K562 (cell line): ENCODE data around the gene TUBGCP5. TPM values are rescaled to one million over a fixed set of nuclear protein-coding genes. Genes with fewer than 3 reads are reported as not detected.

Experiments used
- ATAC-seq: fragments of 200-7000 bp; cut with Tn5 transposase; 3 replicates; pipeline ENCODE4 v1.9.1; 2020; ENCODE audit warnings: moderate library complexity
- BruUV-seq: library from RNA; stranded (reverse); fragments of 400-500 nt; replicated peaks from 2 replicates; lab custom pipeline; 2021; lab: Mats Ljungman, UMichigan
- CTCF ChIA-PET: fragments of 300-600 bp; formaldehyde crosslinking; extraction: SDS; loops from one replicate; lab custom pipeline; 2021; ENCODE audit warnings: low intra/inter-chr PET ratio; lab: Yijun Ruan, JAX
- POLR2A ChIA-PET: fragments of 300-600, 350-650 bp; sonication (Branson Sonifier 250); formaldehyde crosslinking; extraction: SDS; loops from one replicate; lab custom pipeline; 2021; ENCODE audit warnings: antibody characterized with exemption, inconsistent platforms; lab: Yijun Ruan, JAX
- DNase-seq, 4 experiments: peaks; one replicate each; pipeline versions ENCODE4 v3.0.0 to v3.0.0-alpha.2; 2011 to 2018; ENCODE audit warnings: low spot score in 3 of 4, mixed read lengths in 3 of 4; ENCODE audit errors: extremely low read depth in 1 of 4
- FAIRE-seq: peaks from 2 replicates; lab custom pipeline; 2011; peaks lifted over from hg19 to GRCh38; lab: Jason Lieb, UNC
- H2AFZ ChIP-seq: 2 replicates; pipeline ENCODE4 v1.6.0; 2011; ENCODE audit warnings: low read depth, low read length, control low read depth, inconsistent platforms
- H3K27ac ChIP-seq: fragments of 200-600 bp; 3 replicates; pipeline ENCODE4 v1.8.0; 2011; ENCODE audit warnings: low read depth, mild to moderate bottlenecking, control low read depth, inconsistent platforms, low read length, moderate library complexity, mixed read lengths; ENCODE audit errors: extremely low read depth
- H3K27me3 ChIP-seq, 2 experiments: fragments of 300-600 bp in 1 of 2; 2 replicates in 1 of 2; 3 replicates in 1 of 2; pipeline versions ENCODE4 v1.6.0 to v1.8.0; 2011; ENCODE audit warnings: inconsistent platforms in 2 of 2, low read length in 2 of 2, mild to moderate bottlenecking in 1 of 2, mixed read lengths in 1 of 2, moderate library complexity in 1 of 2; ENCODE audit not compliant: control insufficient read depth in 2 of 2, insufficient read depth in 2 of 2
- H3K36me3 ChIP-seq: fragments of 300-600 bp; 3 replicates; pipeline ENCODE4 v1.8.0; 2011; ENCODE audit warnings: mild to moderate bottlenecking, low read length, inconsistent platforms; ENCODE audit not compliant: control insufficient read depth, insufficient read depth
- H3K4me1 ChIP-seq, 2 experiments: fragments of 200-600 bp in 1 of 2; replicated peaks in 1 of 2; 2 replicates in 1 of 2; 3 replicates in 1 of 2; pipeline versions ENCODE4 v1.5.1 to v1.8.0; 2011; ENCODE audit warnings: inconsistent platforms in 2 of 2, low read length in 2 of 2, mild to moderate bottlenecking in 1 of 2, mixed read lengths in 1 of 2, moderate library complexity in 1 of 2; ENCODE audit not compliant: control insufficient read depth in 2 of 2, insufficient read depth in 2 of 2
- H3K4me2 ChIP-seq: 2 replicates; pipeline ENCODE4 v1.6.1; 2011; ENCODE audit warnings: low read length, control low read depth, inconsistent platforms, mixed read lengths; ENCODE audit not compliant: insufficient read depth
- H3K4me3 ChIP-seq: fragments of 200-600 bp; sonication (generic), shearing (Covaris generic); 2 replicates; pipeline ENCODE4 v1.5.1; 2016; ENCODE audit warnings: control low read depth, inconsistent platforms
- H3K79me2 ChIP-seq: fragments of 200-600 bp; 3 replicates; pipeline ENCODE4 v1.8.0; 2011; ENCODE audit warnings: low read length, inconsistent platforms; ENCODE audit not compliant: control insufficient read depth, insufficient read depth
- H3K9ac ChIP-seq, 2 experiments: 2 replicates each; pipeline versions ENCODE4 v1.6.0 to v1.6.1; 2011; ENCODE audit warnings: low read depth in 2 of 2, low read length in 2 of 2, control low read depth in 1 of 2, inconsistent platforms in 1 of 2, mild to moderate bottlenecking in 1 of 2, mixed read lengths in 1 of 2; ENCODE audit not compliant: insufficient read depth in 1 of 2
- H3K9me1 ChIP-seq: one replicate; pipeline ENCODE4 v1.6.0; 2011; ENCODE audit warnings: inconsistent platforms, mild to moderate bottlenecking, low read length, moderate library complexity; ENCODE audit not compliant: control insufficient read depth, insufficient read depth
- H3K9me3 ChIP-seq: replicated peaks from 2 replicates; pipeline ENCODE4 v1.5.1; 2011; ENCODE audit warnings: low read depth, low read length, inconsistent platforms; ENCODE audit not compliant: control insufficient read depth, insufficient read depth
- H4K20me1 ChIP-seq: replicated peaks from 2 replicates; pipeline ENCODE4 v1.6.1; 2011; ENCODE audit warnings: low read length, inconsistent platforms, mixed read lengths; ENCODE audit not compliant: control insufficient read depth, insufficient read depth
- ADNP ChIP-seq: fragments of 200-800 bp; sonication (Bioruptor generic); IDR thresholded peaks from 2 replicates; pipeline ENCODE4 v1.6.1; 2016; ENCODE audit warnings: missing genetic modification characterization, missing compliant biosample characterization
- TRIM24 ChIP-seq, 2 experiments: fragments of 450-650 bp; IDR thresholded peaks; 2 replicates each; pipeline ENCODE4 v1.6.1; 2016
- ZNF668 ChIP-seq: fragments of 250-450 bp; sonication (Bioruptor Pico); IDR thresholded peaks from 2 replicates; pipeline ENCODE4 v1.8.0; 2022; ENCODE audit warnings: mild to moderate bottlenecking, inconsistent platforms
- WGBS: fragments of 100-300 bp; shearing (Covaris generic); methylation state at CpG from one replicate; pipeline ENCODE4 v1.1.6; 2016; ENCODE audit warnings: low coverage, mixed read lengths; ENCODE audit not compliant: insufficient coverage; ENCODE audit errors: missing lambda C conversion rate; 5-methylcytosine and 5-hydroxymethylcytosine counted together
- in situ Hi-C: fragments of 300-500 bp; cut with MboI; formaldehyde crosslinking; loops from 4 replicates; pipeline ENCODE4 v1.15.0; 2018; ENCODE audit warnings: inconsistent platforms, mixed read lengths
- intact Hi-C: fragments of 100-400 bp; cut with micrococcal nuclease; formaldehyde crosslinking; loops from 2 replicates; pipeline ENCODE4 v1.14.2; 2022
- polyA plus RNA-seq, 8 experiments: library from polyadenylated mRNA; depleted of rRNA in 4 of 8; stranded (reverse) in 5 of 8; unstranded in 3 of 8; fragments of >200 nt; fragmentation: Nextera tagmentation in 2 of 8; fragmentation: Illumina TruSeq in 1 of 8; extraction: Ambion mirVana in 2 of 8; extraction: Trizol in 1 of 8; gene quantifications; 2 replicates each; pipeline versions ENCODE4 v1.2.1 to v1.2.3, GENCODE V29; 2011 to 2014; ENCODE audit warnings: inconsistent platforms in 1 of 8, missing spikeins in 1 of 8
- total RNA-seq, 7 experiments: library from RNA; depleted of rRNA in 6 of 7; stranded (reverse); fragments of >200 nt in 6 of 7; fragmentation: Illumina TruSeq in 2 of 7; extraction: Trizol in 2 of 7; gene quantifications; 2 replicates each; pipeline versions ENCODE4 v1.2.1 to v1.2.3, GENCODE V29; 2011 to 2021; ENCODE audit warnings: low replicate concordance in 1 of 7
- TF ChIP-seq, protein P1 (sequence below): sonication (generic); formaldehyde crosslinking; IDR thresholded peaks from 2 replicates; pipeline ENCODE4 v1.9.0; 2022; ENCODE audit warnings: mild to moderate bottlenecking, missing genetic modification reagents
- TF ChIP-seq, protein P2 (sequence below): fragments of 250-450 bp; sonication (Bioruptor Pico); IDR thresholded peaks from 2 replicates; pipeline ENCODE4 v1.5.0; 2020; ENCODE audit warnings: mild to moderate bottlenecking
- TF ChIP-seq, protein P3 (sequence below), 2 experiments: fragments of 150-350 bp in 1 of 2; IDR thresholded peaks; 2 replicates each; pipeline ENCODE4 v1.6.1; 2012 to 2016; ENCODE audit warnings: low read depth in 2 of 2, low read length in 2 of 2, mild to moderate bottlenecking in 1 of 2, moderate library complexity in 1 of 2

The TUBGCP5 gene
- total and polyA plus RNA-seq, 9 of the 15 experiments (the other 6 are each of a cell fraction or from before 2014, with no cell fraction given): 5.8 to 33.9 (median 23.2) TPM

DNA sequence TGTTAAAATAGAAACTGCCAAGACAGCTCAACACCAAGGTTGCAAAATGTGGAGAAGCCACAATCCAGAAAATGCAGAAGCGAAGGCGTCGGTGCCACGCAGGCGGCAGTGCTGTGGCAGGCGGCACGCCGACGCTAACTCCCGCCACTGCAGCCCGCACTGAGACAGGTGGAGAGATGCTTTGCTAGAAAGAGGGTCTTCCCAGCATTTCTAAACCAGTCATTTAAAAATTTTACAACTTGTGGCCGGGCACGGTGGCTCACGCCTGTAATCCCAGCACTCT, 82.5 kb downstream of the TUBGCP5 start (continued):
- TF ChIP-seq, protein P1, sequence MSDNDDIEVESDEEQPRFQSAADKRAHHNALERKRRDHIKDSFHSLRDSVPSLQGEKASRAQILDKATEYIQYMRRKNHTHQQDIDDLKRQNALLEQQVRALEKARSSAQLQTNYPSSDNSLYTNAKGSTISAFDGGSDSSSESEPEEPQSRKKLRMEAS (CRISPR knock-in tag): no peak

DNA sequence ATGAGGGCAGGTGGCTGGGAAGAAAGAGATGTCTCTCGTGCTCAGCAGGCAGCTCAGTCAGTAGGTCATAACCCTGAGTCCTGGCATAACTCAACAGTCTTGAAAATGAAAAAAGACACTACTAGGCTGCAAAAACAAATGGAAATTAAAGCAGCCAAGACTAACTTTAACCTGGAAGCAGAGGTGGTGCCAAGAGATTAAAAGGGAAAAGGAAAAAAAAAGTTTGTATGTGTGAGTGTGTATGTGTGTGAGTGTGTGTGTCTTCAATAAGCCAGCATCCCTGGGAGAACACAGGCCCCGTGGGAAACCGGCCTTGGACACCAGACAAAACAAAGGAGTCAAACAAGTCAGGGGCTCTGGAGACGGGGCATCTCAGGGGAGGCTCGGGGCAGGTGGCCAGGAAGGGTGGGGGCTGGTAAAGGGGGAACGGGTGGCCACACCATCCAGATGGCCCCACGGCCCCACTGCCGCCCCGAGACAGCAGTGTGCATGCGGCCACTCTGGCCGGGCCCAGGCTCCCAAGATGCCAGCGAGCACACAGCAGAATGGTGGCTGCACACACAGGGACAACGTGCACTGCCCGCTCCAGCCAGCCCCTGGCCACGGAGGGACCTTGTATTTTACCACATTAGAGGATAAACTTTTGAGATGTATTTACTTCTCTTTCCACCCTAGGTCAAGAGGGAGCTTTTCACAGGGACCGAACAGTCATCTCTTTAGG, 83.0 kb downstream of the TUBGCP5 start:
- no peak overlapping the region for H3K27ac ChIP-seq
- no peaks in the 10 kb centered on the region; a peak in 1 of 5 replicates for H3K27me3 ChIP-seq
- peaks cover 10% of the 10 kb centered on the region for H3K9me1 ChIP-seq
- peaks cover 4% of the 10 kb centered on the region for H4K20me1 ChIP-seq
- BruUV-seq: no TSS peak
- H3K4me2 ChIP-seq: no peak overlapping the region
- H3K4me1 ChIP-seq: peaks cover 0 to 24% of the 10 kb centered on the region in 2 experiments; a peak in 2 of 5 replicates
- CTCF ChIA-PET: no interaction called here
- 44% methylated on average over 9 of the region's 16 CpGs for WGBS
- FAIRE-seq (no peak), ATAC-seq (no peak; the same call in 2 of the 3 replicates), DNase-seq (no peak)
- POLR2A ChIA-PET: no interaction called here
- TF ChIP-seq, protein P2, sequence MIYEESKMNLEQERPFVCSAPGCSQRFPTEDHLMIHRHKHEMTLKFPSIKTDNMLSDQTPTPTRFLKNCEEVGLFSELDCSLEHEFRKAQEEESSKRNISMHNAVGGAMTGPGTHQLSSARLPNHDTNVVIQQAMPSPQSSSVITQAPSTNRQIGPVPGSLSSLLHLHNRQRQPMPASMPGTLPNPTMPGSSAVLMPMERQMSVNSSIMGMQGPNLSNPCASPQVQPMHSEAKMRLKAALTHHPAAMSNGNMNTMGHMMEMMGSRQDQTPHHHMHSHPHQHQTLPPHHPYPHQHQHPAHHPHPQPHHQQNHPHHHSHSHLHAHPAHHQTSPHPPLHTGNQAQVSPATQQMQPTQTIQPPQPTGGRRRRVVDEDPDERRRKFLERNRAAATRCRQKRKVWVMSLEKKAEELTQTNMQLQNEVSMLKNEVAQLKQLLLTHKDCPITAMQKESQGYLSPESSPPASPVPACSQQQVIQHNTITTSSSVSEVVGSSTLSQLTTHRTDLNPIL (CRISPR knock-in tag): no peak
- TF ChIP-seq, protein P3, sequence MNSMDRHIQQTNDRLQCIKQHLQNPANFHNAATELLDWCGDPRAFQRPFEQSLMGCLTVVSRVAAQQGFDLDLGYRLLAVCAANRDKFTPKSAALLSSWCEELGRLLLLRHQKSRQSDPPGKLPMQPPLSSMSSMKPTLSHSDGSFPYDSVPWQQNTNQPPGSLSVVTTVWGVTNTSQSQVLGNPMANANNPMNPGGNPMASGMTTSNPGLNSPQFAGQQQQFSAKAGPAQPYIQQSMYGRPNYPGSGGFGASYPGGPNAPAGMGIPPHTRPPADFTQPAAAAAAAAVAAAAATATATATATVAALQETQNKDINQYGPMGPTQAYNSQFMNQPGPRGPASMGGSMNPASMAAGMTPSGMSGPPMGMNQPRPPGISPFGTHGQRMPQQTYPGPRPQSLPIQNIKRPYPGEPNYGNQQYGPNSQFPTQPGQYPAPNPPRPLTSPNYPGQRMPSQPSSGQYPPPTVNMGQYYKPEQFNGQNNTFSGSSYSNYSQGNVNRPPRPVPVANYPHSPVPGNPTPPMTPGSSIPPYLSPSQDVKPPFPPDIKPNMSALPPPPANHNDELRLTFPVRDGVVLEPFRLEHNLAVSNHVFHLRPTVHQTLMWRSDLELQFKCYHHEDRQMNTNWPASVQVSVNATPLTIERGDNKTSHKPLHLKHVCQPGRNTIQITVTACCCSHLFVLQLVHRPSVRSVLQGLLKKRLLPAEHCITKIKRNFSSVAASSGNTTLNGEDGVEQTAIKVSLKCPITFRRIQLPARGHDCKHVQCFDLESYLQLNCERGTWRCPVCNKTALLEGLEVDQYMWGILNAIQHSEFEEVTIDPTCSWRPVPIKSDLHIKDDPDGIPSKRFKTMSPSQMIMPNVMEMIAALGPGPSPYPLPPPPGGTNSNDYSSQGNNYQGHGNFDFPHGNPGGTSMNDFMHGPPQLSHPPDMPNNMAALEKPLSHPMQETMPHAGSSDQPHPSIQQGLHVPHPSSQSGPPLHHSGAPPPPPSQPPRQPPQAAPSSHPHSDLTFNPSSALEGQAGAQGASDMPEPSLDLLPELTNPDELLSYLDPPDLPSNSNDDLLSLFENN (IDR thresholded peaks at IDR 0.05; ENCODE audit: low read depth in 2 of 2, low read length in 2 of 2): no peak
- TF ChIP-seq TRIM24 (IDR thresholded peaks at IDR 0.05) (no peak), ADNP (no peak), ZNF668 (CRISPR knock-in tag) (no peak)
- in situ Hi-C loops (no loop called here), intact Hi-C loops (no loop called here)
- H3K36me3 ChIP-seq: no peaks in the 10 kb centered on the region
- H3K9me3 ChIP-seq: no peaks in the 10 kb centered on the region
- H3K4me3 ChIP-seq: no peak overlapping the region
- H3K9ac ChIP-seq: no peak overlapping the region; a peak in 1 of 4 replicates
- H3K79me2 ChIP-seq: peaks cover 10% of the 10 kb centered on the region; the same call in 1 of the 3 replicates
- no peak overlapping the region for H2AFZ ChIP-seq
